NT2/D1 (cell line): Measurements from ENCODE around the gene RBBP5.

ENCODE experiments used
- DNase-seq: peaks from one replicate; pipeline ENCODE4 v3.0.0-alpha.2; 2011; ENCODE audit warnings: low read depth, low spot score
- H3K27me3 ChIP-seq: 2 replicates; pipeline ENCODE4 v1.6.0; 2011; ENCODE audit warnings: mild to moderate bottlenecking; ENCODE audit not compliant: insufficient read length, insufficient read depth
- H3K36me3 ChIP-seq: 2 replicates; pipeline ENCODE4 v1.6.1; 2011; ENCODE audit warnings: mild to moderate bottlenecking, low read length, mixed read lengths; ENCODE audit not compliant: insufficient read depth, insufficient read length
- H3K4me1 ChIP-seq: 2 replicates; pipeline ENCODE4 v1.5.1; 2011; ENCODE audit not compliant: insufficient read depth, insufficient read length
- H3K4me3 ChIP-seq: 2 replicates; pipeline ENCODE4 v1.5.1; 2011; ENCODE audit warnings: low read depth; ENCODE audit not compliant: insufficient read length
- H3K9ac ChIP-seq: 2 replicates; pipeline ENCODE4 v1.6.0; 2011; ENCODE audit warnings: low read depth; ENCODE audit not compliant: insufficient read length
- H3K9me3 ChIP-seq: 2 replicates; pipeline ENCODE4 v1.5.1; 2011; ENCODE audit warnings: mild to moderate bottlenecking, low read length; ENCODE audit not compliant: insufficient read depth
- SUZ12 ChIP-seq: IDR thresholded peaks from 2 replicates; pipeline ENCODE4 v1.6.1; 2011; ENCODE audit not compliant: insufficient read length, insufficient read depth; ENCODE audit errors: extremely low read depth
- YY1 ChIP-seq: IDR thresholded peaks from 2 replicates; pipeline ENCODE4 v1.6.1; 2011; ENCODE audit not compliant: insufficient read length, insufficient read depth
- ZNF274 ChIP-seq: IDR thresholded peaks from 2 replicates; pipeline ENCODE4 v1.6.1; 2011; ENCODE audit warnings: mild to moderate bottlenecking, low read depth, low read length

Gene RBBP5

GRCh38 chr1:205128050-205128449 is 6.3 kb upstream of the RBBP5 start:
- Histone ChIP-seq H3K27me3 (no peaks in the 10 kb centered on the region), H3K36me3 (no peaks in the 10 kb centered on the region), H3K9me3 (no peaks in the 10 kb centered on the region), H3K9ac (no peak overlapping the region), H3K4me3 (no peak overlapping the region), H3K4me1 (no peaks in the 10 kb centered on the region)
- no peak for DNase-seq
- TF ChIP-seq SUZ12 (no peak), YY1 (no peak), ZNF274 (no peak)

- H3K27me3 ChIP-seq, result no peaks in the 10 kb centered on the region
- H3K36me3 ChIP-seq, result no peaks in the 10 kb centered on the region
- H3K9me3 ChIP-seq, result no peaks in the 10 kb centered on the region
- no peaks in the 10 kb centered on the region for H3K4me1 ChIP-seq
- H3K4me3 ChIP-seq, result no peak overlapping the region
- no peak overlapping the region for H3K9ac ChIP-seq
- no peak for DNase-seq
- no peak for TF ChIP-seq YY1
- TF ChIP-seq ZNF274, result no peak
- no peak for TF ChIP-seq SUZ12
Observed at GRCh38 chr1:205127646-205128045, 5.9 kb upstream of the RBBP5 start.

GRCh38 chr1:205124726-205125125 is 2.9 kb upstream of the RBBP5 start:
- no peak for TF ChIP-seq SUZ12
- no peak for TF ChIP-seq YY1
- TF ChIP-seq ZNF274, result no peak
- Histone ChIP-seq H3K4me1 (no peaks in the 10 kb centered on the region), H3K27me3 (no peaks in the 10 kb centered on the region), H3K4me3 (no peak overlapping the region), H3K36me3 (peaks cover 10% of the 10 kb centered on the region), H3K9me3 (no peaks in the 10 kb centered on the region), H3K9ac (no peak overlapping the region)
- no peak for DNase-seq

- TF ChIP-seq SUZ12 (no peak), YY1 (no peak), ZNF274 (no peak)
- no peak for DNase-seq
- peak overlapping the region; percentile 94 for H3K4me3 ChIP-seq
Observed at GRCh38 chr1:205122489-205122882, 708 bp upstream of the RBBP5 start.

GRCh38 chr1:205118752-205119151 is 3.0 kb downstream of the RBBP5 start:
- no peak overlapping the region for H3K9ac ChIP-seq
- H3K36me3 ChIP-seq, result peaks cover 63% of the 10 kb centered on the region
- no peak overlapping the region for H3K4me3 ChIP-seq
- TF ChIP-seq SUZ12 (no peak), ZNF274 (no peak), YY1 (no peak)
- H3K27me3 ChIP-seq, result no peaks in the 10 kb centered on the region
- DNase-seq, result no peak
- H3K4me1 ChIP-seq, result no peaks in the 10 kb centered on the region
- no peaks in the 10 kb centered on the region for H3K9me3 ChIP-seq

More at GRCh38 chr1:205122489-205122882, 708 bp upstream of the RBBP5 start:
- H3K9me3 ChIP-seq, result no peaks in the 10 kb centered on the region
- H3K27me3 ChIP-seq, result no peaks in the 10 kb centered on the region
- H3K4me1 ChIP-seq, result no peaks in the 10 kb centered on the region
- H3K36me3 ChIP-seq, result peaks cover 32% of the 10 kb centered on the region
- H3K9ac ChIP-seq, result peak overlapping the region; percentile 71

- peaks cover 59% of the 10 kb centered on the region for H3K36me3 ChIP-seq
Observed at GRCh38 chr1:205111354-205111753, 10.4 kb downstream of the RBBP5 start.

GRCh38 chr1:205109711-205110110 is 12.1 kb downstream of the RBBP5 start:
- Histone ChIP-seq H3K4me3 (no peak overlapping the region), H3K36me3 (peaks cover 54% of the 10 kb centered on the region), H3K4me1 (no peaks in the 10 kb centered on the region), H3K9me3 (no peaks in the 10 kb centered on the region), H3K27me3 (no peaks in the 10 kb centered on the region), H3K9ac (no peak overlapping the region)
- DNase-seq, result no peak
- TF ChIP-seq YY1 (no peak), ZNF274 (no peak), SUZ12 (no peak)

More at GRCh38 chr1:205111354-205111753, 10.4 kb downstream of the RBBP5 start:
- no peak overlapping the region for H3K9ac ChIP-seq
- no peak for DNase-seq
- TF ChIP-seq ZNF274 (no peak), SUZ12 (no peak), YY1 (no peak)
- no peaks in the 10 kb centered on the region for H3K9me3 ChIP-seq
- H3K27me3 ChIP-seq, result no peaks in the 10 kb centered on the region
- no peaks in the 10 kb centered on the region for H3K4me1 ChIP-seq
- no peak overlapping the region for H3K4me3 ChIP-seq

- H3K9ac ChIP-seq, result no peak overlapping the region
- TF ChIP-seq SUZ12, result no peak
- no peak for TF ChIP-seq YY1
- TF ChIP-seq ZNF274, result no peak
Observed at GRCh38 chr1:205109269-205109668, 12.5 kb downstream of the RBBP5 start.

More at GRCh38 chr1:205109269-205109668, 12.5 kb downstream of the RBBP5 start:
- Histone ChIP-seq H3K36me3 (peaks cover 52% of the 10 kb centered on the region), H3K9me3 (no peaks in the 10 kb centered on the region), H3K4me3 (no peak overlapping the region), H3K4me1 (no peaks in the 10 kb centered on the region), H3K27me3 (no peaks in the 10 kb centered on the region)
- DNase-seq, result no peak
